ENCODE results near the gene TFAP2B. TPM values are rescaled to one million over a fixed set of nuclear protein-coding genes. Genes with fewer than 3 reads are reported as not detected.

Gene TFAP2B
- total RNA-seq, 1 donor from 2014 or later = not detected

GRCh38 chr6:50846144-50846851 lies 27.6 kb downstream of the TFAP2B start:
- intact Hi-C loops (cut with micrococcal nuclease) = no loop called here

- intact Hi-C loops (cut with micrococcal nuclease) = no loop called here
These were observed 28.1 kb downstream of the TFAP2B start for GRCh38 chr6:50846852-50847155.

GRCh38 chr6:50847890-50848594 lies 29.4 kb downstream of the TFAP2B start:
- intact Hi-C loops (cut with micrococcal nuclease) = loop anchor here (2.0 kb wide), 1 partner anchor 27 kb away; no protein-coding TSS in a partner anchor

- intact Hi-C loops (cut with micrococcal nuclease) = loop anchor here (2.0 kb wide), 1 partner anchor 28 kb away; no protein-coding TSS in a partner anchor
These were observed 30.5 kb downstream of the TFAP2B start for GRCh38 chr6:50848989-50849795.

GRCh38 chr6:50849796-50850180 lies 31.1 kb downstream of the TFAP2B start:
- intact Hi-C loops (cut with micrococcal nuclease) = loop anchor here (2.0 kb wide), 1 partner anchor 29 kb away; no protein-coding TSS in a partner anchor

GRCh38 chr6:50850223-50851048 lies 31.8 kb downstream of the TFAP2B start:
- intact Hi-C loops (cut with micrococcal nuclease) = no loop called here

GRCh38 chr6:50851049-50851845 lies 32.6 kb downstream of the TFAP2B start:
- intact Hi-C loops (cut with micrococcal nuclease) = no loop called here

GRCh38 chr6:50853939-50854338 lies 35.3 kb downstream of the TFAP2B start:
- intact Hi-C loops (cut with micrococcal nuclease) = no loop called here

- intact Hi-C loops (cut with micrococcal nuclease) = no loop called here
These were observed 43.0 kb downstream of the TFAP2B start for GRCh38 chr6:50861692-50862091.

- intact Hi-C loops (cut with micrococcal nuclease) = no loop called here
These were observed 43.5 kb downstream of the TFAP2B start for GRCh38 chr6:50862176-50862575.

- intact Hi-C loops (cut with micrococcal nuclease) = no loop called here
These were observed 45.9 kb downstream of the TFAP2B start for GRCh38 chr6:50864601-50865000.

GRCh38 chr6:50868466-50868865 lies 49.8 kb downstream of the TFAP2B start:
- intact Hi-C loops (cut with micrococcal nuclease) = no loop called here

GRCh38 chr6:50873167-50873566 lies 54.5 kb downstream of the TFAP2B start:
- intact Hi-C loops (cut with micrococcal nuclease) = no loop called here

GRCh38 chr6:50884364-50884763 lies 65.7 kb downstream of the TFAP2B start:
- intact Hi-C loops (cut with micrococcal nuclease) = no loop called here

- intact Hi-C loops (cut with micrococcal nuclease) = no loop called here
These were observed 68.4 kb downstream of the TFAP2B start for GRCh38 chr6:50887112-50887511.

GRCh38 chr6:50889497-50889896 lies 70.8 kb downstream of the TFAP2B start:
- intact Hi-C loops (cut with micrococcal nuclease) = no loop called here

- intact Hi-C loops (cut with micrococcal nuclease) = no loop called here
These were observed 71.3 kb downstream of the TFAP2B start for GRCh38 chr6:50889935-50890334.

GRCh38 chr6:50890579-50890978 lies 71.9 kb downstream of the TFAP2B start:
- intact Hi-C loops (cut with micrococcal nuclease) = no loop called here

GRCh38 chr6:50891290-50891689 lies 72.6 kb downstream of the TFAP2B start:
- intact Hi-C loops (cut with micrococcal nuclease) = no loop called here

Measured in T-helper 1 cell treated with Interleukin-12 subunit alpha and Interleukin-12 subunit beta and Interleukin-4 antibody, amounts not matched to agents 30 ng/mL and 1 ng/mL, for 36 hours (primary cell).